Activated B cell treated with CpG ODN at 0.5 μM for 24 hours (primary cell): ENCODE measurements around the gene RIN3. TPM values are rescaled to one million over a fixed set of nuclear protein-coding genes. Genes with fewer than 3 reads are reported as not detected.
A peak's percentile ranks its signal among the peaks of the same experiment; 100 is the strongest.

ENCODE experiments used
- ATAC-seq: fragments of 200-7000 bp; cut with Tn5 transposase; one replicate; pipeline ENCODE4 v1.10.0; 2021; ENCODE audit warnings: low read depth, mild to moderate bottlenecking, moderate library complexity
- CTCF ChIA-PET: fragments of 350-600 bp; sonication (Branson Sonifier 250); formaldehyde crosslinking; loops from one replicate; lab custom pipeline; 2021; ENCODE audit warnings: antibody characterized with exemption; lab: Charles Lee
- POLR2A ChIA-PET: fragments of 350-600 bp; sonication (Branson Sonifier 250); formaldehyde crosslinking; loops from one replicate; lab custom pipeline; 2021; ENCODE audit warnings: antibody characterized with exemption; lab: Charles Lee
- DNase-seq: peaks from one replicate; pipeline ENCODE4 v3.0.0; 2022
- H3K27ac Mint-ChIP-seq: one replicate; pipeline ENCODE4 v1.8.0; 2020; ENCODE audit warnings: mixed read lengths
- H3K27me3 Mint-ChIP-seq: one replicate; pipeline ENCODE4 v1.8.0; 2021; ENCODE audit warnings: mixed read lengths
- H3K36me3 Mint-ChIP-seq: one replicate; pipeline ENCODE4 v1.8.0; 2021; ENCODE audit warnings: low read depth, mixed read lengths
- H3K4me1 Mint-ChIP-seq: one replicate; pipeline ENCODE4 v1.8.0; 2021; ENCODE audit warnings: mixed read lengths
- H3K4me3 Mint-ChIP-seq: one replicate; pipeline ENCODE4 v1.8.0; 2020; ENCODE audit warnings: mild to moderate bottlenecking, mixed read lengths
- H3K9me3 Mint-ChIP-seq: one replicate; pipeline ENCODE4 v1.8.0; 2020; ENCODE audit warnings: mixed read lengths
- intact Hi-C: fragments of 100-400 bp; cut with micrococcal nuclease; formaldehyde crosslinking; loops from one replicate; pipeline ENCODE4 v1.15.1; 2024
- total RNA-seq: library from RNA; stranded (reverse); gene quantifications from 2 replicates; pipeline ENCODE4 v1.2.3, GENCODE V29; 2022
- TF ChIP-seq, protein P1 (sequence below): fragments of 200-600 bp; IDR thresholded peaks from one replicate; pipeline ENCODE4 v1.8.0; 2022; ENCODE audit warnings: antibody characterized with exemption, mild to moderate bottlenecking

The RIN3 gene
- total RNA-seq, 1 donor from 2014 or later = 62.6 TPM

DNA sequence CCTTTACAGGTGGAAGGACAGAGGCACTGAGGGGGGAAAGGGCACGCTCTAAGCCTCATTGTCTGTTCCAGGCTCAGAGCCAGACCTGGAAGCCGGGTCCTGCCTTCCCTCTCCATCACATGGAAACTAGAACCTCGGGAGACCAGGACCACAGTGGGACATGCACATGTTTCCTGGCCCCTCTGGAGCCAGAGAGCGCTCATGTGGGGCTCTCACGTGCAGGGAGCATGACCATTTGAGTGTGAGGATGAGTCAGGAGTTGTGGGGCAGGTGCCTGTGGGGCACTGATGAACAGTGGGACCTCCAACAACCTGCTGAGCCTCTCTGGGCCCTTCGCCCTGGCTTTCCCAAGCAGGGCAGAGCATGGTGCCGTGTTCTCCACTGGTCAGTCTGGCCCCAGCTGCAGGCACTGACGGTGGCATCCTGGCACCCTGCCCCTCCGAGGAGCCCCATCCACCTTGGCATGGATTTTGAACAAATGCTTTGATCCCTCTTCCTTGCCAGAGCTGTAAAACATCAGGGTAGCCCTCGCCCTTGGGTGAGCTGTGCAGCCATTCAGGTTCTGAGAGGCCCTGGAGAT is 100.2 kb downstream of the RIN3 start:
- peaks cover 24% of the 10 kb centered on the region for H3K36me3 Mint-ChIP-seq
- ChIA-PET POLR2A (interaction anchor here (0.6 to 5.1 kb wide), 10 partner anchors 19 to 89 kb away, joined by 3 to 135 read pairs (median 4); no protein-coding TSS in a partner anchor), CTCF (interaction anchor here (0.7 to 5.0 kb wide), 18 partner anchors 10 to 479 kb away, joined by 3 to 71 read pairs (median 4); no protein-coding TSS in a partner anchor)
- H3K27me3 Mint-ChIP-seq = no peaks in the 10 kb centered on the region
- TF ChIP-seq, protein P1, sequence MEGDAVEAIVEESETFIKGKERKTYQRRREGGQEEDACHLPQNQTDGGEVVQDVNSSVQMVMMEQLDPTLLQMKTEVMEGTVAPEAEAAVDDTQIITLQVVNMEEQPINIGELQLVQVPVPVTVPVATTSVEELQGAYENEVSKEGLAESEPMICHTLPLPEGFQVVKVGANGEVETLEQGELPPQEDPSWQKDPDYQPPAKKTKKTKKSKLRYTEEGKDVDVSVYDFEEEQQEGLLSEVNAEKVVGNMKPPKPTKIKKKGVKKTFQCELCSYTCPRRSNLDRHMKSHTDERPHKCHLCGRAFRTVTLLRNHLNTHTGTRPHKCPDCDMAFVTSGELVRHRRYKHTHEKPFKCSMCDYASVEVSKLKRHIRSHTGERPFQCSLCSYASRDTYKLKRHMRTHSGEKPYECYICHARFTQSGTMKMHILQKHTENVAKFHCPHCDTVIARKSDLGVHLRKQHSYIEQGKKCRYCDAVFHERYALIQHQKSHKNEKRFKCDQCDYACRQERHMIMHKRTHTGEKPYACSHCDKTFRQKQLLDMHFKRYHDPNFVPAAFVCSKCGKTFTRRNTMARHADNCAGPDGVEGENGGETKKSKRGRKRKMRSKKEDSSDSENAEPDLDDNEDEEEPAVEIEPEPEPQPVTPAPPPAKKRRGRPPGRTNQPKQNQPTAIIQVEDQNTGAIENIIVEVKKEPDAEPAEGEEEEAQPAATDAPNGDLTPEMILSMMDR = no peak
- DNase-seq (no peak), ATAC-seq (no peak)
- H3K9me3 Mint-ChIP-seq = peaks cover 2% of the 10 kb centered on the region
- peak overlapping the region; percentile 75 for H3K27ac Mint-ChIP-seq
- intact Hi-C loops = loop anchor here (1.0 to 2.0 kb wide), 2 partner anchors 25 to 68 kb away; no protein-coding TSS in a partner anchor
- H3K4me3 Mint-ChIP-seq = peak overlapping the region; percentile 84
- H3K4me1 Mint-ChIP-seq = peaks cover 76% of the 10 kb centered on the region

DNA sequence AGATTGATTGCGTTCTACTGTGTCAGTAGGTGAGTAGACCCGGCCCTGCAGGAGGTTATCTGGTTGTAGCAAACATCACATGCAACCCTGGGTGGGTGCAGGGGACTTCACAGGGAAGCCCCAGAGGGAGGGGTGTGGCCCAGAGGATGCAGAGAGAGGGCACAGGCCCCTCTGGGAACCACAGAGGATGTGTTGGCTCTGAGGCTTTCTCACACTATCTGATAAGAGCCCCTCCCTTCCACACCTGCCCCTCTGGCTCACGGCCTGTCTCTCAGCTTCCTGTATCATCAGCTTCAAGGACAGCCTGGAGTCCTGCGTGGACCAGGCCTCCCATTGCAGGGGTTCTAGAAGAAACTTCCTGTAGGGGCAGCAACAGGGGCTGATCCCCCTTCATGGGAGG is 101.9 kb downstream of the RIN3 start:
- Mint-ChIP-seq H3K4me1 (peaks cover 61% of the 10 kb centered on the region), H3K9me3 (peaks cover 2% of the 10 kb centered on the region), H3K4me3 (peak overlapping the region; percentile 84), H3K36me3 (peaks cover 23% of the 10 kb centered on the region), H3K27ac (peak overlapping the region; percentile 96), H3K27me3 (no peaks in the 10 kb centered on the region)
- CTCF ChIA-PET = interaction anchor here (0.6 to 5.0 kb wide), 7 partner anchors 17 to 105 kb away, joined by 3 to 71 read pairs (median 6); no protein-coding TSS in a partner anchor
- DNase-seq = peak; percentile 70
- intact Hi-C loops = loop anchor here (1.0 to 2.0 kb wide), 6 partner anchors 18 to 62 kb away; no protein-coding TSS in a partner anchor
- ATAC-seq = peak; percentile 95
- POLR2A ChIA-PET = interaction anchor here (0.8 to 5.1 kb wide), 14 partner anchors 9 to 65 kb away, joined by 3 to 135 read pairs (median 8); no protein-coding TSS in a partner anchor
- TF ChIP-seq, protein P1 = no peak

DNA sequence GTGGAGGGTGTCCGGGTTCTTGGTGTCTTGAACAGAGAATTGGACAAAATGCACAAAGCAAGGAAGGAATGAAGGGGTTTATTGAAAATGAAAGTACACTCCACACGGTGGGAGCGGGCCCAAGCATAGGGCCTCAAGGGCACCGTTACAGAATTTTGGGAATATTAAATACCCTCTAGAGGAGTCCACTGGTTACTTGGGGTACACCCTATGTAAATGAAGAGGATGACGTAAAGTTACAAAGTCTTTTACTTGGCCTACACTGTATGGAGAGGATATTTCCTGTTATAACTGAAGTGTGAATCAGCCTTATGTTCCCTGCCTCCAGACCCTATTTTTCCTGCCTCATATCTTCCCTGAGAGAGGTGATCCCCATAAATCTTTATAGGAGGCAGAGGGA is 102.6 kb downstream of the RIN3 start:
- Mint-ChIP-seq H3K36me3 (peaks cover 17% of the 10 kb centered on the region), H3K9me3 (peaks cover 2% of the 10 kb centered on the region), H3K27me3 (no peaks in the 10 kb centered on the region), H3K4me3 (peak overlapping the region; percentile 84), H3K4me1 (peaks cover 56% of the 10 kb centered on the region), H3K27ac (peak overlapping the region; percentile 96)
- CTCF ChIA-PET = interaction anchor here (0.6 to 5.0 kb wide), 6 partner anchors 16 to 64 kb away, joined by 3 to 71 read pairs (median 16); no protein-coding TSS in a partner anchor
- TF ChIP-seq, protein P1 = no peak
- no peak for ATAC-seq
- intact Hi-C loops = no loop called here
- no peak for DNase-seq
- POLR2A ChIA-PET = interaction anchor here (0.8 to 5.1 kb wide), 13 partner anchors 8 to 61 kb away, joined by 3 to 135 read pairs (median 8); no protein-coding TSS in a partner anchor

DNA sequence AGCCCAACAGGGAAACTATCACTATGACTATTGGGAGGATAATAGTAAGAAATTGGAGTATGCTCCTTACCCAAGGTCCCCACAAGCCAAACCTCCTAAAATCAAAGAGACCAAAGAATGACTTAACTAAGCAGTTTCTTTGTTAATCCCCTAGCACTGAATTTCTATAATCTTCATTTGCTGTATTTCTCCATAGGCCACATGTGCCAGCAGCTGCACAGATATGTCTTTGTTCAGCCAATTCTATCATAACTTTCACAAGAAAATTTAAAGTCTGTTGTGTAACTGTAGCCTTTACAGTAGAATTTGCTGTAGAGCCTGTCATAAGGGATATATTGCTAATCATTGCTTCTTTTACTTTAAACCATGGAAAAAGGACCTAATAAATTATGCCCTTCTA is 104.0 kb downstream of the RIN3 start:
- H3K4me3 Mint-ChIP-seq = no peak overlapping the region
- TF ChIP-seq, protein P1 = no peak
- intact Hi-C loops = no loop called here
- ATAC-seq (no peak), DNase-seq (no peak)
- H3K9me3 Mint-ChIP-seq = peaks cover 11% of the 10 kb centered on the region
- H3K27me3 Mint-ChIP-seq = no peaks in the 10 kb centered on the region
- peaks cover 16% of the 10 kb centered on the region for H3K36me3 Mint-ChIP-seq
- no peak overlapping the region for H3K27ac Mint-ChIP-seq
- peaks cover 44% of the 10 kb centered on the region for H3K4me1 Mint-ChIP-seq
- CTCF ChIA-PET = no interaction called here
- POLR2A ChIA-PET = interaction anchor here (0.6 to 5.1 kb wide), 3 partner anchors 42 to 84 kb away, joined by 3 to 55 read pairs (median 15); no protein-coding TSS in a partner anchor
